IPS-20b (cell line): ENCODE results near the gene SP140.
"Not testable (repeated sequence)": the region's sequence is repeated elsewhere in the genome, so short reads cannot be mapped to it uniquely, and the experiment has no call there.

Source experiments
- H3K27ac ChIP-seq: one replicate; pipeline ENCODE4 v1.5.1; 2013; ENCODE audit warnings: low read length
- H3K27me3 ChIP-seq: 2 replicates; pipeline ENCODE4 v1.6.1; 2013; ENCODE audit warnings: mild to moderate bottlenecking, low read length, inconsistent platforms; ENCODE audit not compliant: insufficient read depth
- H3K36me3 ChIP-seq: 2 replicates; pipeline ENCODE4 v1.6.1; 2013; ENCODE audit warnings: low read depth, mild to moderate bottlenecking, inconsistent platforms, low read length, moderate library complexity; ENCODE audit not compliant: insufficient read depth
- H3K4me1 ChIP-seq: 2 replicates; pipeline ENCODE4 v1.6.1; 2013; ENCODE audit warnings: mild to moderate bottlenecking, control low read depth, inconsistent platforms, low read length, moderate library complexity; ENCODE audit not compliant: insufficient read depth
- H3K4me3 ChIP-seq: 2 replicates; pipeline ENCODE4 v1.5.1; 2013; ENCODE audit warnings: mild to moderate bottlenecking, low read length, inconsistent platforms
- H3K9ac ChIP-seq: 2 replicates; pipeline ENCODE4 v1.6.1; 2013; ENCODE audit warnings: low read depth, mild to moderate bottlenecking, inconsistent platforms, low read length, moderate library complexity
- H3K9me3 ChIP-seq: 2 replicates; pipeline ENCODE4 v1.6.1; 2013; ENCODE audit warnings: mild to moderate bottlenecking, low read depth, low read length, inconsistent platforms; ENCODE audit not compliant: insufficient read depth

SP140 gene

GRCh38 chr2:230209422-230210051 is 16.0 kb upstream of the SP140 start:
- no peaks in the 10 kb centered on the region for H3K4me1 ChIP-seq
- H3K27me3 ChIP-seq: no peaks in the 10 kb centered on the region
- H3K27ac ChIP-seq: no peak overlapping the region
- no peak overlapping the region for H3K9ac ChIP-seq
- H3K36me3 ChIP-seq: peaks cover 13% of the 10 kb centered on the region; the same call in 1 of the 2 replicates
- H3K4me3 ChIP-seq: no peak overlapping the region
- no peaks in the 10 kb centered on the region for H3K9me3 ChIP-seq

DNA sequence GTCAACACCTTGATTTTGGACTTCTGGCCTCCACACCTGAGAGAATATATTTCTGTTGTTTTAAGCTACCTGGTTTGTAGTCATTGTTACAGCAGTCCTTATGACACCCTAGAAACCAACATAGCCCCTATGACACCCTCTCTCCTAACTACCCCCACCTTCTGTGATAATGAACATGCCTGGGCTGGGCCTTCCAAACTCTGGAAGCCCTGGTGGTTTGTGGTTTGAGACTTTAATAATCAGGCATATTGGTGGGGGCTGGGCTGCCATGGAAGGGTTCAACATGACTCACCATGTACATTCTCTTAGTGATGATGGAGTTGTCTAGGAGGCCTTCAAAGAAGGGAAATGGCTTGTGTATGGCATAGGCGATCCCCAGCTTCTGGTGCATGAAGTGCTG is 9.0 kb upstream of the SP140 start:
- H3K36me3 ChIP-seq: peaks cover 3% of the 10 kb centered on the region; the same call in 1 of the 2 replicates
- H3K9ac ChIP-seq: no peak overlapping the region
- H3K27me3 ChIP-seq: no peaks in the 10 kb centered on the region
- H3K9me3 ChIP-seq: no peaks in the 10 kb centered on the region
- no peaks in the 10 kb centered on the region; the same call in 1 of the 2 replicates for H3K4me1 ChIP-seq
- H3K4me3 ChIP-seq: no peak overlapping the region
- no peak overlapping the region for H3K27ac ChIP-seq

- H3K9ac ChIP-seq: no peak overlapping the region
- H3K27ac ChIP-seq: no peak overlapping the region
- no peaks in the 10 kb centered on the region for H3K36me3 ChIP-seq
- no peak overlapping the region for H3K4me3 ChIP-seq
- H3K9me3 ChIP-seq: no peaks in the 10 kb centered on the region
- no peaks in the 10 kb centered on the region; the same call in 1 of the 2 replicates for H3K4me1 ChIP-seq
- no peaks in the 10 kb centered on the region for H3K27me3 ChIP-seq
Measured at GRCh38 chr2:230217424-230217823, 8.1 kb upstream of the SP140 start.

DNA sequence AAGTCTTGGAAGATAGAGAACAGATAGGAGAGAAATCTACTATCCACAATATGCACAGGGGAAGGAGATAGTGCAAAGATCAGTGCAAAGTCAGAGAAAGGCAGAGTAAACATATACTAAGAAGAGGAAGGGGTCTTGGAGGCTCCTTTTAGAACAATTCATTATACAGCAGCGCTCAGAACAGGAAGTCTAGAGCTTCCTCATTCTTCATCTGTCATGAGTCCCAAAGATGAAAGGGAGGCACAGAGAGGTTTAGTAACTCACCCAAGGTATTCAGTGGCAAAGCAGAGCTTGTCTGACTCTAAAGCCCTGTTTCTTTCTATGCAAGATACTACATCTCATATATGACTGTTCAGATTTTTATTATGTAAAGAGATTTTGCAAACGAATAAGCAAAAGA is 7.1 kb upstream of the SP140 start:
- Histone ChIP-seq H3K9me3 (no peaks in the 10 kb centered on the region), H3K4me3 (no peak overlapping the region), H3K4me1 (no peaks in the 10 kb centered on the region; the same call in 1 of the 2 replicates), H3K9ac (no peak overlapping the region), H3K27ac (no peak overlapping the region), H3K27me3 (no peaks in the 10 kb centered on the region), H3K36me3 (no peaks in the 10 kb centered on the region)

GRCh38 chr2:230219419-230220331 is 5.9 kb upstream of the SP140 start, which contains the start of gene SP110:
Gene SP110 (minus strand): TSS chr2:230219984. CDS start chr2:230216927, 3,057 bp downstream.
- H3K9me3 ChIP-seq: no peaks in the 10 kb centered on the region
- H3K4me1 ChIP-seq: no peaks in the 10 kb centered on the region; the same call in 1 of the 2 replicates
- H3K27ac ChIP-seq: no peak within 1 kb of the TSS
- peak within 1 kb of the TSS; percentile 60 for H3K4me3 ChIP-seq
- H3K9ac ChIP-seq: peak within 1 kb of the TSS; percentile 54; the same call in 1 of the 2 replicates
- H3K36me3 ChIP-seq: no peaks in the 10 kb centered on the region
- H3K27me3 ChIP-seq: no peaks in the 10 kb centered on the region

GRCh38 chr2:230220347-230220969 is 5.1 kb upstream of the SP140 start:
- Histone ChIP-seq H3K9me3 (no peaks in the 10 kb centered on the region), H3K27me3 (no peaks in the 10 kb centered on the region), H3K9ac (no peak overlapping the region; the same call in 1 of the 2 replicates), H3K4me3 (peak overlapping the region; percentile 60; the same call in 1 of the 2 replicates), H3K27ac (no peak overlapping the region), H3K4me1 (no peaks in the 10 kb centered on the region; the same call in 1 of the 2 replicates), H3K36me3 (no peaks in the 10 kb centered on the region)

- H3K4me3 ChIP-seq: no peak overlapping the region
- no peak overlapping the region for H3K27ac ChIP-seq
- no peaks in the 10 kb centered on the region; the same call in 1 of the 2 replicates for H3K4me1 ChIP-seq
- no peak overlapping the region for H3K9ac ChIP-seq
- H3K27me3 ChIP-seq: no peaks in the 10 kb centered on the region
- no peaks in the 10 kb centered on the region for H3K36me3 ChIP-seq
- no peaks in the 10 kb centered on the region for H3K9me3 ChIP-seq
Measured at GRCh38 chr2:230221493-230221892, 4.0 kb upstream of the SP140 start.

DNA sequence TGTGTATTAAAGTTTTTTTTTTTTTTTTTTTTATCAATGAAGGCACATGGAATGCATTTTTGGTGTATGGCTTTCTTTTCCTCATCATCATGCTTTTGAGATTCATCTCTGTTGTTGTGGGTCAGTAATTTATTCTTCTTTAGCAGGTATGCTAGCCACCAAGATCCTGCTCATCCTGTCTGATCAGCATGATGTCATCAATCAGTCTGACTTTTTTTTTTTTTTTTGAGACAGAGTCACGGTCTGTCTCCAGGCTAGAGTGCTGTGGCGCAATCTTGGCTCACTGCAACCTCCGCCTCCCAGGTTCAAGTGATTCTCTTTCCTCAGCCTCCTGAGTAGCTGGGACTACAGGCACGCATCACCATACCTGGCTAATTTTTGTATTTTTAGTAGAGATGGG is 2.7 kb upstream of the SP140 start:
- not testable (repeated sequence) for H3K9ac ChIP-seq, H3K36me3 ChIP-seq, H3K27ac ChIP-seq, H3K4me1 ChIP-seq, H3K27me3 ChIP-seq, H3K9me3 ChIP-seq, H3K4me3 ChIP-seq

GRCh38 chr2:230224458-230224857 is 1.1 kb upstream of the SP140 start:
- no peak overlapping the region for H3K9ac ChIP-seq

DNA sequence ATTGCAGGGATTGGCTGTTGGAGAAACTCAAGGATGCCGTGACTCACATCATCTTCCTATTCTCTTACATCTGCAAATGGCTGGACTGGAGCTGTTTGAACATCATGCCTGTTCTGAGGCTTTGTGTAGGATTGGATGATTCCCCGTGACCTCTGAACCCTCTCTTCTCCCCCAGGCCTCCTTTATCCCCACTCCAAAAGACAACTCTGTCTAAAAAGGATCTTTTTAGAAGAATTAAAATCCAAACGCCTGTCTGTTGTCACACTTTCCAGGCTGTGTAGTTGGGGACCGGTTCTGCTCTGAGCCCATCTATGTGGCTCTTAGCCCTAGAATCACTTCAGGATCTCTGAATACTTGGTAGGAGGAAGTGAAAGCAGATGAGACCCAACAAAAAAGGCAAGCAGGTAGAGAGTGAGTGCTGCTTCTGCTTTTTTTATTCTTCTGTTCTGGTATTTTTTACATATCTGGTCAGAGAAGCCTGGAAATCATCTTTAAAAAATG is 565 bp downstream of the SP140 start:
- no peak overlapping the region for H3K4me3 ChIP-seq
- no peak overlapping the region for H3K9ac ChIP-seq
- H3K27ac ChIP-seq: no peak overlapping the region
- peaks cover 4% of the 10 kb centered on the region; the same call in 1 of the 2 replicates for H3K4me1 ChIP-seq
- H3K27me3 ChIP-seq: no peaks in the 10 kb centered on the region
- H3K9me3 ChIP-seq: no peaks in the 10 kb centered on the region; the same call in 1 of the 2 replicates
- H3K36me3 ChIP-seq: no peaks in the 10 kb centered on the region

More at GRCh38 chr2:230224458-230224857, 1.1 kb upstream of the SP140 start:
- no peak overlapping the region for H3K27ac ChIP-seq
- H3K4me1 ChIP-seq: no peaks in the 10 kb centered on the region; the same call in 1 of the 2 replicates
- no peaks in the 10 kb centered on the region for H3K9me3 ChIP-seq
- H3K4me3 ChIP-seq: no peak overlapping the region
- no peaks in the 10 kb centered on the region for H3K36me3 ChIP-seq
- H3K27me3 ChIP-seq: no peaks in the 10 kb centered on the region

- no peak overlapping the region for H3K27ac ChIP-seq
Measured at GRCh38 chr2:230227216-230227615, 1.7 kb downstream of the SP140 start.

More at GRCh38 chr2:230227216-230227615, 1.7 kb downstream of the SP140 start:
- Histone ChIP-seq H3K9ac (no peak overlapping the region), H3K4me3 (no peak overlapping the region), H3K27me3 (no peaks in the 10 kb centered on the region), H3K9me3 (no peaks in the 10 kb centered on the region; the same call in 1 of the 2 replicates), H3K4me1 (peaks cover 4% of the 10 kb centered on the region; the same call in 1 of the 2 replicates), H3K36me3 (no peaks in the 10 kb centered on the region)
